Prostate gland (tissue), 2 donors: Measurements from ENCODE around the gene TPRN. TPM values are rescaled to one million over a fixed set of nuclear protein-coding genes. Genes with fewer than 3 reads are reported as not detected.
A peak's percentile ranks its signal among the peaks of the same experiment; 100 is the strongest.
"Not testable (repeated sequence)": the region's sequence is repeated elsewhere in the genome, so short reads cannot be mapped to it uniquely, and the experiment has no call there.

Experiments
- DNase-seq: peaks from one replicate; pipeline ENCODE4 v3.0.0-alpha.2; 2019; ENCODE audit warnings: low spot score
- H3K27ac ChIP-seq, 2 donors: fragments of 200-600 bp; sonication (generic); 2 replicates each; pipeline ENCODE4 v1.5.1; 2017 to 2019
- H3K27me3 ChIP-seq: fragments of 200-600 bp; sonication (generic); replicated peaks from 2 replicates; pipeline ENCODE4 v1.5.1; 2019; ENCODE audit not compliant: insufficient read depth
- H3K36me3 ChIP-seq, 2 donors: fragments of 200-600 bp; sonication (generic); 1 replicate in 1 of 2; 2 replicates in 1 of 2; pipeline versions ENCODE4 v1.5.1 to v1.8.1; 2017 to 2019
- H3K4me1 ChIP-seq: fragments of 200-600 bp; sonication (generic); replicated peaks from 2 replicates; pipeline ENCODE4 v1.5.1; 2019
- H3K4me3 ChIP-seq, 2 donors: fragments of 200-600 bp; sonication (generic); 2 replicates each; pipeline ENCODE4 v1.5.1; 2017 to 2019
- H3K9me3 ChIP-seq: fragments of 200-600 bp; sonication (generic); 2 replicates; pipeline ENCODE4 v1.5.1; 2017
- POLR2A ChIP-seq: fragments of 450-650 bp; IDR thresholded peaks from one replicate; pipeline ENCODE4 v1.6.1; 2016; ENCODE audit warnings: antibody characterized with exemption, mild to moderate bottlenecking
- POLR2AphosphoS5 ChIP-seq: sonication (generic); formaldehyde crosslinking; IDR thresholded peaks from one replicate; pipeline ENCODE4 v1.6.1; 2017; ENCODE audit warnings: antibody characterized with exemption
- WGBS: methylation state at CpG from one replicate; pipeline ENCODE4 v1.1.5; 2018; 5-methylcytosine and 5-hydroxymethylcytosine counted together
- intact Hi-C: fragments of 100-400 bp; cut with DNase I; formaldehyde crosslinking; loops from one replicate; pipeline ENCODE4 v1.14.2; 2022
- total RNA-seq, 2 donors: library from RNA; depleted of rRNA; stranded (reverse); fragments of >200 nt; gene quantifications; one replicate each; pipeline ENCODE4 v1.1.0, GENCODE V29; 2016
- TF ChIP-seq, protein P1 (sequence below), 4 experiments: fragments of 200-600 bp in 2 of 4; fragments of 450-650 bp in 2 of 4; sonication (generic) in 2 of 4; IDR thresholded peaks; 1 replicate in 3 of 4; 2 replicates in 1 of 4; pipeline ENCODE4 v1.5.1; 2016 to 2019; ENCODE audit warnings: antibody characterized with exemption in 4 of 4, mild to moderate bottlenecking in 2 of 4, moderate library complexity in 2 of 4

TPRN gene
- total RNA-seq, 2 donors from 2014 or later, result 26.1 to 30.4 TPM

- no peak for TF ChIP-seq POLR2A
- TF ChIP-seq POLR2AphosphoS5, result no peak
- TF ChIP-seq, protein P1, sequence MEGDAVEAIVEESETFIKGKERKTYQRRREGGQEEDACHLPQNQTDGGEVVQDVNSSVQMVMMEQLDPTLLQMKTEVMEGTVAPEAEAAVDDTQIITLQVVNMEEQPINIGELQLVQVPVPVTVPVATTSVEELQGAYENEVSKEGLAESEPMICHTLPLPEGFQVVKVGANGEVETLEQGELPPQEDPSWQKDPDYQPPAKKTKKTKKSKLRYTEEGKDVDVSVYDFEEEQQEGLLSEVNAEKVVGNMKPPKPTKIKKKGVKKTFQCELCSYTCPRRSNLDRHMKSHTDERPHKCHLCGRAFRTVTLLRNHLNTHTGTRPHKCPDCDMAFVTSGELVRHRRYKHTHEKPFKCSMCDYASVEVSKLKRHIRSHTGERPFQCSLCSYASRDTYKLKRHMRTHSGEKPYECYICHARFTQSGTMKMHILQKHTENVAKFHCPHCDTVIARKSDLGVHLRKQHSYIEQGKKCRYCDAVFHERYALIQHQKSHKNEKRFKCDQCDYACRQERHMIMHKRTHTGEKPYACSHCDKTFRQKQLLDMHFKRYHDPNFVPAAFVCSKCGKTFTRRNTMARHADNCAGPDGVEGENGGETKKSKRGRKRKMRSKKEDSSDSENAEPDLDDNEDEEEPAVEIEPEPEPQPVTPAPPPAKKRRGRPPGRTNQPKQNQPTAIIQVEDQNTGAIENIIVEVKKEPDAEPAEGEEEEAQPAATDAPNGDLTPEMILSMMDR (IDR thresholded peaks at IDR 0.05), result no peak
- WGBS, result 42% methylated on average over 32 of the region's 36 CpGs
- H3K4me1 ChIP-seq, result peaks cover 7% of the 10 kb centered on the region
- no peaks in the 10 kb centered on the region for H3K27me3 ChIP-seq
- no peaks in the 10 kb centered on the region for H3K9me3 ChIP-seq
- peaks cover 0 to 11% of the 10 kb centered on the region in 2 donors for H3K36me3 ChIP-seq
- H3K4me3 ChIP-seq, result no peak overlapping the region
- no peak overlapping the region for H3K27ac ChIP-seq
- intact Hi-C loops, result no loop called here
- no peak for DNase-seq
These were observed 44.2 kb upstream of the TPRN start for GRCh38 chr9:137244486-137245449.

DNA sequence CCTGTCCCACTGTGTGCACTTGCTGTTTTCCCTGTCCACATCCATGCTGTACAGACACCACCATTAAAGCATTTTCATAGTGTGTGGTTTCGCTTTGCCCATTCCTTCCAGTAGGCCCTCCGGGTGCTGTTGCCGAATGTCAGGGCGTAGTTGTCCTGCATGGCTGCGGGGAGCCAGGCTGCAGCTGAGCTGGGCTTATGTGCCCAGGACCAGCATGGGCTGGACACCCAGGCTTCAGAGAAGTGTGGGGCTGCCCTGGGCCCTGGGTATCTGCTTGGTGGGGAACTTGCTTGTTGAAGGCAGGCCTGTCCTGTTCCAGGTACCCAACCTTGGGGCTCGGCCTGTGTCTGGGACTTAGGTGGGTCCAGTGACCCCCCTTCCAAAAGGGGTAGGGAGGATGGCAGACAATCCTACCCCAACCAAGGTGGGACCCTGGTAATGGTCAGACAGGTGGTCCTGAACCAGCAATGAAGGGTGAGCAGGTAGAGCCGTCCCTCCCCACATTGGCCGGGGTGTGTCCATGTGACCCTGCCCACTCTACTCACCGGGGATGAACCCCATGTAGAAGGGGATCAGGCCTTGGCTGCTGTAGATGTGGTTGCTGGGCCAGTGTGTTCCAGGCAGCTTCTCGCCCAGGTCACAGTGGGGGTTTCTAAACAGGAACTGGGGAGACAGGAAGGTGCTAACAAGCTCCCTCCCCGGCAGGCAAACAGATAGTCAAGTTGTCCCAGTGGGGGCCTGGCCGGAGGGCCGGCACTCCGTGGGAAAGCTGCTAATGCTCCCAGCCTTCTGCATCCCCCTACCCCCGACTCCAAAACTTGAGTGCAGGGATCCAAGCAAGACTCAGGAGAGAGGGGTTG, 43.3 kb upstream of the TPRN start:
- intact Hi-C loops, result no loop called here
- H3K4me3 ChIP-seq, result no peak overlapping the region
- WGBS, result 77% methylated on average over 15 of the region's 15 CpGs
- H3K4me1 ChIP-seq, result peaks cover 9% of the 10 kb centered on the region
- no peaks in the 10 kb centered on the region for H3K27me3 ChIP-seq
- TF ChIP-seq POLR2AphosphoS5 (no peak), POLR2A (no peak)
- TF ChIP-seq, protein P1 (IDR thresholded peaks at IDR 0.05), result no peak
- H3K9me3 ChIP-seq, result no peaks in the 10 kb centered on the region
- no peak overlapping the region for H3K27ac ChIP-seq
- H3K36me3 ChIP-seq, result peaks cover 0 to 11% of the 10 kb centered on the region in 2 donors
- no peak for DNase-seq

- H3K27ac ChIP-seq, DNase-seq, H3K4me3 ChIP-seq, H3K27me3 ChIP-seq, intact Hi-C loops, H3K9me3 ChIP-seq: not testable (repeated sequence)
- 94% methylated on average over 18 of the region's 18 CpGs for WGBS
- Histone ChIP-seq H3K4me1 (peaks cover 13% of the 10 kb centered on the region), H3K36me3 (peaks cover 0 to 11% of the 10 kb centered on the region in 2 donors)
These were observed 42.7 kb upstream of the TPRN start for GRCh38 chr9:137243266-137243625.

DNA sequence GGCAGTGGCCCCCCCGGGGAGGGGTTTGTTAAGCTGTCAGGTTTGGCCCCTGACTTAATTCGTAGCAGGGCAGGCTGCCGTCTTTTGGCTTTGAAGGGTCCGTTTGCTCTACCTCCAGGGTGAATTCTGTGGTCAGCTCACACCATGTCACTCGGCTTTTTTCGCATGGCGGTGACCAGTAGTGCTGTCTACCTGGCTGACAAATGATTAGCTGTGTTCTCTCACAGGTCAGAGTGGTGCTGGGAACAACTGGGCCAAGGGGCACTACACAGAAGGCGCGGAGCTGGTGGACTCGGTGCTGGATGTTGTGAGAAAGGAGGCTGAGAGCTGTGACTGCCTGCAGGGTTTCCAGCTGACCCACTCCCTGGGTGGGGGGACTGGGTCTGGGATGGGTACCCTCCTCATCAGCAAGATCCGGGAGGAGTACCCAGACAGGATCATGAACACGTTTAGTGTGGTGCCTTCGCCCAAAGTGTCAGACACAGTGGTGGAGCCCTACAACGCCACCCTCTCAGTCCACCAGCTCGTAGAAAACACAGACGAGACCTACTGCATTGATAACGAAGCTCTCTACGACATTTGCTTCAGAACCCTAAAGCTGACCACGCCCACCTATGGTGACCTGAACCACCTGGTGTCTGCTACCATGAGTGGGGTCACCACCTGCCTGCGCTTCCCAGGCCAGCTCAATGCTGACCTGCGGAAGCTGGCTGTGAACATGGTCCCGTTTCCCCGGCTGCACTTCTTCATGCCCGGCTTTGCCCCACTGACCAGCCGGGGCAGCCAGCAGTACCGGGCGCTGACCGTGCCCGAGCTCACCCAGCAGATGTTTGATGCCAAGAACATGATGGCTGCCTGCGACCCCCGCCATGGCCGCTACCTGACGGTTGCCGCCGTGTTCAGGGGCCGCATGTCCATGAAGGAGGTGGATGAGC, 42.0 kb upstream of the TPRN start:
- no peak for DNase-seq
- Histone ChIP-seq H3K4me3 (peak overlapping the region; percentile 73 to 81), H3K36me3 (peaks cover 0 to 11% of the 10 kb centered on the region in 2 donors), H3K4me1 (peaks cover 19% of the 10 kb centered on the region), H3K27ac (peak overlapping the region; percentile 86 to 92), H3K9me3 (no peaks in the 10 kb centered on the region), H3K27me3 (no peaks in the 10 kb centered on the region)
- intact Hi-C loops, result no loop called here
- TF ChIP-seq POLR2A (no peak), POLR2AphosphoS5 (no peak)
- TF ChIP-seq, protein P1 (IDR thresholded peaks at IDR 0.05), result no peak
- 71% methylated on average over 35 of the region's 36 CpGs for WGBS
